Measurements from ENCODE around the gene MYBPC3.
"Not testable (repeated sequence)": the region's sequence is repeated elsewhere in the genome, so short reads cannot be mapped to it uniquely, and the experiment has no call there.

MYBPC3 gene

GRCh38 chr11:47337229-47337924 is 15.1 kb downstream of the MYBPC3 start:
- DNase-seq (ENCODE audit: low read depth): no peak

- no peak for DNase-seq (ENCODE audit: low read depth)
Observed at GRCh38 chr11:47336595-47336994, 15.9 kb downstream of the MYBPC3 start.

- DNase-seq (ENCODE audit: low read depth): no peak
Observed at GRCh38 chr11:47335733-47336132, 16.8 kb downstream of the MYBPC3 start.

DNA sequence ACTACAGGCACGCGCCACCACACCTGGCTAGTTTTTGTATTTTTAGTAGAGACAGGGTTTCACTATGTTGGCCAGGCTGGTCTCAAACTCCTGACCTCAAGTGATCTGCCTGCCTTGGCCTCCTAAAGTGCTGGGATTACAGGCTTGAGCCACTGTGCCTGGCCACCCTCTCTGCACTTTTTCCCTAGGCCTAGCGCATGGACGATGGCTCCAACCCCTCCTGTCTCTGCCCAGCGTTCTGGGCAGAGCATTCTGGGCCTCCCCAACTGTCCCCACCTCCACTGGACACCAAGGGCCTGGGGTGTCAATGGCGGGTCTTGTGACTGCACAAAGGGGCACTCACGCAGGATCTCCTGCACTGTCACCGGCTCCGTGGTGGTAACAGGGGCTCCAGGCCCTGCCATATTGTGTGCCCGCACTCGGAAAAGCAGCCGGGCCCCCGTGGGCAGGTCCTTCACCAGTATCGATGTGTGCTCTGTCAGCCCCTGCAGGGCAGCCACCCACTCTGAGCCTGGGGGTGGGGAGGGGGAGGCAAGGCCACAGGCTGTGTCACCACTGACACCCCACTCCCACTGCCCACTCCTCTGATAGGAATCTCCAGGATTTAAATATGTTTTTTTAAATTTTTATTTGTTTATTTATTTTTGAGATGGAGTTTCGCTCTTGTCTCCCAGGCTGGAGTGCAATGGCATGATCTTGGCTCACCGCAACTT is 17.6 kb downstream of the MYBPC3 start:
- not testable (repeated sequence) for DNase-seq (ENCODE audit: low read depth)

DNA sequence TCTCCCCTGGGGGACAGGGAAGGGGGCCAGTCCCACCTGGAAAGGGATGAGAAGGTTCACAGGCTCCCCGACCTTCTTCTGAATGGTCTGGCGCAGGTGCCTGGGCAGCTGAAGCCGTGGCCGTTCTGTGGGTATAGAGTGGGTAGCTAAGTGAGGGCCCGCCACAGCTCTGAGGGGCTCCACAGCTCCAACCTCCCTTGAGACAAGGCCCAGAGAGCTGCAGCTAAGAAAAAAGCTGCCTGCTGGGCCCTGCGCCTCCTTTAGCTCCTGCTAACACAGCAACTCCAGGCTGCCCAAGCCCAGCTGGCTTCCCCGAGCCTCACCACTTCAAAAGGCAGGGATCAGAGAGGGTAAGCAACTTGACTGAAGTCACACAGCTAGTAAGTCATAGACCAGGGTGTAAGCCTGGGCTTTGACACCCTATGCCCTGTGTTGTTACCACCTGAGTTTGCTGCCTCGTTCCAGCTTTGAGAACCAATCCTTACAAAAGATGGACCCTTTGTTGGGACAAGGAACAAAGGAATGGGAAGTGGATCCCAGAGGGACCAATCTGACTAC is 18.5 kb downstream of the MYBPC3 start:
- DNase-seq (ENCODE audit: low read depth): no peak

- DNase-seq (ENCODE audit: low read depth): no peak
Observed at GRCh38 chr11:47333526-47333845, 19.0 kb downstream of the MYBPC3 start.

- no peak for DNase-seq (ENCODE audit: low read depth)
Observed at GRCh38 chr11:47332791-47333525, 19.5 kb downstream of the MYBPC3 start.

GRCh38 chr11:47332303-47332711 is 20.2 kb downstream of the MYBPC3 start:
- DNase-seq (ENCODE audit: low read depth): no peak

DNA sequence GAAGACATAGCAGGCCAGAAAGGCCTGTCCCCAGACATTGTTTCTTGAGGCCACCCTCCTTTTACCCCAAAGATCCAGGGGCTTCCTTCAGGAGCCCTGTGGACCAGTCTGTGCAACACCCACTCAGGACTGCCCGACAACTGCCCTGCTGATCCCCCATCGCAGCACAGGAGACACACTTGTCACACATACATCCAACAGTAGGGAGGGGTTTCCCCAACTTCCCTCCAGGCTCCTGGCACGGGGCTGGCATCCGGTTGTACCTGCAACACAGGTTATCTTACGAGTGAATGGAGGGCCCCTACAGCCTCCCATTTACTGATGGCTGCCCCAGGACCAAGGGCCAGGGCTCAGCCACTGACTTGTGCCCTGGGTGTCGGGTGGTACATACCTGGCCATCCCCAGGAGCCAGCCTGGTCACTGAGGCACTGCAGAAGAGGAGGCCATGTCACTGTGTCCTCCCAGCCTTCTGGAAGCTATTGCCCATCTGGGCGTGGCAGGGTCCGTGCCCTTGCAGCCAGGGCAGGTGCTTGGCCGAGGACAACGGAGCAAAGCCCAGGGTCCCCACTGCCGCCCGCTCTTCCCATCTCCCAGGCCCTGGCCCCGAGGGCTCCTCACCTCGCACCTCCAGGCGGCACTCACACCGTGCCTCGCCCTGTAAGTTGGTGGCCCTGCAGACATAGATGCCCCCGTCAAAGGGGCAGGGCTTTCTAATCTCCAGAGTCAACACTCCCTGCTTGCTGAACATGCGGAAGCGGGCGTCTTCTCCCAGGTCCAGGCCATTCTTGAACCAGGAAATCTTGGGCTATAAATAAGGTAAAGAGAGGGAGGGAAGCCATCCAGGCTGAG is 20.8 kb downstream of the MYBPC3 start:
- DNase-seq (ENCODE audit: low read depth): no peak

DNA sequence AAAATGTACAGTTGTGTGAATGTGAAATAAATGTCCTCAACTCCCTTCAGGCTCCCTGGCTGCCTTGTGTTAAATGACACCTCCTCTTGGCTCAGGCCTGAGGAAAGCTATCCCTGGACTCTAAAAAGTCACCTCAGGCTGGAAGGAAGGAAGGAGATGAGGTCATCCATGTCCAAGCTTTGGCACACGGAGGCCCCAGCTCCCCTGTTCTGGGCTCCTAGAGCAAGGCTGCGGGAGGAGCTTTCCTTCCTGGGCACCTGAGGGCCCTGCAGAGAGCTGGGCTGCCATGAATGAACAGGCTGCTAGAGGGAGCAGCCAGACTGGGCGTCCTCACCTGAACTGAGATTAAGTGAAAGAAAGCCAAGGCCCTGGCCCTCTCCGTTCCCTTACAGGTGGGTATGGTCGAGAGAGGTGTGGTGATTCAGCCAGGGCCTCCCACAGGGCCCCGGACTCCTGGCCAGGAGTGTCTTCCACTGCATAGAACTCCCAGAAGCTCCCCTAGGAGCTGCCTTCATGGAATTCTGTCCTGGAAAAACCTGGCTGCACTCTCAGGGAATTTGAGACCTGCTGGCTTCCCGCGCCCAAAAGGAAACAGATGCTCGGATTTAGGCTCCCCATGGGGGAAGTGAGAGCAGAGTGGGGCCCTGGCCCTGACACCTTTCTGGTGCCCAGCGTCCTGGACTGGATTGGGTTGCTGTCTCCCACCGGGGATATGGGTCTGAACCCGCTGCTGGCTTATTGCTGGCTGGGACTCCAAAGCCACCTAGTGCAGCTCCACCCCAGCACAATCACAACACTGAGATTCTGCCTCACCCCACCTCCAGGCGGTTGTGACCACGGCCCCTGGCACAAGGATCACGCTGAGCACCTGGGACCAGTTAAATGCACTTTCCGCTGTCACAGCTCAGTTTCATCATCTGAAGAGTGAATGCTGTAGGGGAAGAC is 22.2 kb downstream of the MYBPC3 start:
- DNase-seq (ENCODE audit: low read depth): no peak

DNA sequence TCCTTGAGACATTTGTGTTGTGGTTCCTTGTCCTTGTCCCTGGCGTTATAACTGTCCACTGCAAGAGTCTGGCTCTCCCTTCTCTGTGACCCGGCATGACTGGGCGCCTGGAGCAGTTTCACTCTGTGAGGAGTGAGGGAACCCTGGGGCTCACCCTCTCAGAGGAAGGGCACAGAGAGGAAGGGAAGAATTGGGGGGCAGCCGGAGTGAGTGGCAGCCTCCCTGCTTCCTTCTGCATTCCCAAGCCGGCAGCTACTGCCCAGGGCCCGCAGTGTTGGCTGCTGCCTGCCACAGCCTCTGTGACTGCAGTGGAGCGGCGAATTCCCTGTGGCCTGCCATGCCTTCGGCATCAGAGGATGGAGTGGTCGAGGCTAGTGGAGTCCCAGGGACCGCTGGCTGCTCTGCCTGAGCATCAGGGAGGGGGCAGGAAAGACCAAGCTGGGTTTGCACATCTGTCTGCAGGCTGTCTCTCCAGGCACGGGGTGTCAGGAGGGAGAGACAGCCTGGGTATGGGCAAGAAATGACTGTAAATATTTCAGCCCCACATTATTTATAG is 23.0 kb downstream of the MYBPC3 start:
- DNase-seq (ENCODE audit: low read depth): no peak

- DNase-seq (ENCODE audit: low read depth): no peak
Observed at GRCh38 chr11:47328449-47329390, 23.8 kb downstream of the MYBPC3 start.

GRCh38 chr11:47327949-47328348 is 24.6 kb downstream of the MYBPC3 start:
- DNase-seq (ENCODE audit: low read depth): no peak

DNA sequence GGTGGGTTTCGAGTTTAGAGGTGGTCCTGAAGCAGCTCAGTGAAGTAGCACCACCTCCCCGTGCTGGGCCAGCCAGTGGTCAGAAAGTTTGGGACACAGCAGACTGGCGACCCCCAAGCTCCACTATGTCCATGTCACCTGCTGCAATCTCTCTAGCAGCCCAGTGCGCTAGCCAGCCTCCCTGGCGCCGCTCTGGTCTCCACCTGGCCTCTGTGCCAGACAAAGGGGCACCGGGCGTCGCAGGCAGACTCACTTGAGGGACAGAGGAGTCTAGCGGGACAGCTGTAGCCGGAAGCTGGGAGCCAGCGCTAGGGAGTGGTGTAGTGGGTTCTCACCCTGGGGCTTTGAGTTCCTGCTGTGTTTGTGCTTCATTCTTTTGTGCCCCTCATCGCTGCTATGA is 25.5 kb downstream of the MYBPC3 start:
- DNase-seq (ENCODE audit: low read depth): no peak

- DNase-seq (ENCODE audit: low read depth): no peak
Observed at GRCh38 chr11:47326198-47326597, 26.3 kb downstream of the MYBPC3 start.

DNA sequence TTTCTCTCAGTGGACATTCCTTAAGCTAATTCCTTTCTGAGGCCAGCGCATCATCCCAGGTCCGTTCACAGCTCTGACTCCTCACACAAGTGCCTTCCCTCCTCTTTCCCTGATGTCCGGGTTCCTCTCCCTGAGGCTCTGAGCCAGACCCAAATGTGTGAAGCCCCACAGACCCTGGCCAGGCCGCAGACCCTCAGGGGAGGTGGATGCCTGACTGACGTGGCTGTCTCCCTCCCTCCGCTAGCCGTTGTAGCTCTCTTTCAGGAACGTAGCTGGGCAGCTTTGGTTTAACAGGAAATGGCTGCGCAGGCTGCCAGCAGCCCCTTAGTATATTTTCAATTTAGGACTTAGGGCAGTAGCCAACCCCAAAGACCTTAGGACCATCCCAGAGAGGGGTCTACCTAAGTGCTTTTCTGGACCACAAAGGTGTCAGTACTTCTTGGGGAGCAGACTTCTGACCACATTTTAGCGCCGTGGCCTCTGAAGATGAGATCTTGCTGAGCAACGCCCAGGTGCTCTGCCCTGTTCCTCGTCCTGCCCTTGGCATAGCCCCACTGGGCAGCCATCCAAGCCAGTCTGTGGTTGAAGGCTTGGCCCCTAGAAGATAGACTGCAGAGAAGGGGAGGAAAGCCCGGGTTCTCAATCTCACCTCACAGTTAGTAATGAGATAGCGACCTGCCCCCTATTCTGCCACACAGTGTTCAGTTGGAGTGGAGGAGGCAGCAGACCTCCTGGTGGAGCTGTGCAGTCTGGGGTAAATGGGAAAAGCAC is 27.0 kb downstream of the MYBPC3 start:
- DNase-seq (ENCODE audit: low read depth): no peak

DNA sequence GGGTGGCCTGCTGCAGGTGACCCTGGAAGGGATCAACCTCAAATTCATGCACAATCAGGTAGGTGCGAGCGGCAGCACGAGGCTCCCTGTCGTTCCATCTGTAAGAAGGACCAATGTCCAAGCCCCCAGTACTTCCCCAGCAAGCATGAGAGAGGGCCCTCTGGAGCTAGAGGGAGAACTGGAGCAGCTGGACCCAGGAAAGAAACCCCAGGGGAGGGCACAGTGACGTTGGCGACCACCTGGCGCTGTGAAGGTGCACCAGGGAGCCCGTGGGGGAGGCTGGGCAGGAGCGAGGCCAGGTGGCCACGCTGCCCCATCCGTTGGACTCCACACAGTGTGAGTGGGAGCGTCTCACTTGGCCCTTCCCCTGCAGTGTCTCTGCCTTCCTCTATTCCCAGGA is 28.0 kb downstream of the MYBPC3 start:
- DNase-seq (ENCODE audit: low read depth): no peak

GRCh38 chr11:47318166-47318565 is 34.3 kb downstream of the MYBPC3 start:
- no peak for DNase-seq (ENCODE audit: low read depth)

Measured in activated T-helper 9 cell treated with anti-CD3 and anti-CD28 coated beads, Interleukin-2, amount 50 U/mL, for 16 hours (primary cell).